ENCODE measurements around the gene JMJD7. TPM values are rescaled to one million over a fixed set of nuclear protein-coding genes. Genes with fewer than 3 reads are reported as not detected.

The JMJD7 gene
- total and polyA plus RNA-seq, 8 donors: 6.5 to 16.8 (median 10.5) TPM

DNA sequence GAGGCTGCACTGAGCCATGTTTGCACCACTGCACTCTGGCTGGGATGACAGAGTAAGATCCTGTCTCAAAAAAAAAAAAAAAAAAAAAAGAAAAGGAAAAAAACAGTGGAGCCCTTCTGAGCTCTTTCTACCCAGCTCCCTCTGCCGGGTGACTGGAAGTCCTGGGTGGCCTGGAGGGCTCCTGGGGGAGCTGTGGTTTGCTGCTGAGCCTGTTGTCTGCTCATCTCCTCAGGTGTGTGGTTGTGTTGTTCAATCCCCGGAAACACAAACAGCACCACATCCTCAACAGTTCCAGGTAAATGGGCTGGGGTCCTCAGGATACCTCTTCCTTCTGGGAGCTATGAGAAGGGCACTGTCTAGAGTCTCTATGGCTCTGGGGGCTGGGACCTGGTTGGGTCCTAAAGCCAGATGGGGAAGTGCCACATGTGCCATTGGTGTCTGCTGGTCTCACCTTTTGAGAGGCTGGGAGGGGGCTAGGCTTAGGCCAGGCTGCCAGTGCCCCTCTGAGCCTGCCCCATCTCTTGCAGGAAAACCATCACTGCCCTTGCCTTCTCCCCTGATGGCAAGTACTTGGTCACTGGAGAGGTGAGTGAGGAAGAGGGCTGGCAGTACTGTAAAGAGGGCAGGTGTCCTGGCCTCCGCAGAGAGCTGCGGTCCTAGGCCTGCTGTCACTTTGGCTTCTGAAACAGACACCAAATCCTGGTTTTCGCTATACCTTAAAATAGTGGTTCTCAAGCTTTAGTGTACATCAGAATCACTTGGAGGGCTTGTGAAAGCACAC is 17.1 kb upstream of the JMJD7 start:
- ATAC-seq: peak; percentile 4 to 11 (median 6)
- no peak for DNase-seq
- Histone ChIP-seq H3K9me3 (no peaks in the 10 kb centered on the region), H3K27me3 (no peaks in the 10 kb centered on the region), H3K27ac (no peak overlapping the region), H3K36me3 (no peaks in the 10 kb centered on the region), H3K4me3 (no peak overlapping the region), H3K4me1 (no peaks in the 10 kb centered on the region)
- intact Hi-C loops (cut with DNase I): loop anchor here in 1 of 3 donors (5.0 kb wide), 1 partner anchor 39 kb away; the partner anchor contains the start of gene MAPKBP1
- WGBS, 2 donors: 83 to 87% methylated on average over 5 of the region's 5 CpGs
- no peak for FAIRE-seq
- TF ChIP-seq CTCF (IDR thresholded peaks at IDR 0.05): no peak

- 47 to 52% methylated on average over 18 of the region's 18 CpGs for WGBS, 2 donors
- no peak for FAIRE-seq
Observed at GRCh38 chr15:41811432-41812195, 16.3 kb upstream of the JMJD7 start.

GRCh38 chr15:41812820-41813375 is 15.0 kb upstream of the JMJD7 start:
- H3K4me1 ChIP-seq: no peaks in the 10 kb centered on the region
- TF ChIP-seq CTCF (IDR thresholded peaks at IDR 0.05): no peak
- FAIRE-seq: no peak
- ATAC-seq: no peak
- intact Hi-C loops (cut with DNase I): loop anchor here in 1 of 3 donors (5.0 kb wide), 1 partner anchor 41 kb away; the partner anchor contains the start of gene MAPKBP1
- DNase-seq: no peak
- peaks cover 0 to 11% (median 0%) of the 10 kb centered on the region in 3 donors for H3K36me3 ChIP-seq
- H3K9me3 ChIP-seq: no peaks in the 10 kb centered on the region
- H3K27me3 ChIP-seq: no peaks in the 10 kb centered on the region
- no peak overlapping the region for H3K4me3 ChIP-seq
- no peak overlapping the region for H3K27ac ChIP-seq
- WGBS, 2 donors: 91 to 96% methylated on average over 11 of the region's 11 CpGs

More at GRCh38 chr15:41811432-41812195, 16.3 kb upstream of the JMJD7 start:
- Histone ChIP-seq H3K9me3 (no peaks in the 10 kb centered on the region), H3K4me1 (no peaks in the 10 kb centered on the region), H3K27me3 (no peaks in the 10 kb centered on the region), H3K4me3 (no peak overlapping the region), H3K27ac (no peak overlapping the region), H3K36me3 (peaks cover 0 to 4% (median 0%) of the 10 kb centered on the region in 3 donors)
- ATAC-seq (peak; percentile 90 to 99 (median 98)), DNase-seq (peak; percentile 71 to 90 (median 81))
- peak; percentile 72 to 83 (median 80) for TF ChIP-seq CTCF (IDR thresholded peaks at IDR 0.05)
- intact Hi-C loops (cut with DNase I): loop anchor here in 1 of 3 donors (5.0 kb wide), 1 partner anchor 39 kb away; the partner anchor contains the start of gene MAPKBP1

DNA sequence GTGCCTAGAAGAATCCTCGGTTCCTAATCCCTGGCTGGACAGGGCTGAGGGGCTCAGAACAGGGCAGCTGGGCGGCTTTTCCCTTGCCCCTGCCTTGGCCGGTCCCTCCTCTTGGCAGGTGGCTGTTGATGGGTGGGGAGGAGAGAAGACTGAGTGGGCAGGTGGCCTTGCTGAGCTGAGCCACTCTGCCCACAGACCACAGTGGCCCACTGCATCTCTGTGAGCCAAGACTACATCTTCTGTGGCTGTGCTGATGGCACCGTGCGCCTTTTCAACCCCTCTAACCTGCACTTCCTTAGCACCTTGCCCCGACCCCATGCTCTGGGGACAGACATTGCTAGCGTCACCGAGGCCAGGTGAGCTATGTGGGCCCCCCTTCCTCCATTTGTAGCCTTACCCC is 14.5 kb upstream of the JMJD7 start:
- Histone ChIP-seq H3K36me3 (peaks cover 0 to 16% (median 0%) of the 10 kb centered on the region in 3 donors), H3K4me3 (no peak overlapping the region), H3K27ac (no peak overlapping the region), H3K27me3 (no peaks in the 10 kb centered on the region), H3K4me1 (no peaks in the 10 kb centered on the region), H3K9me3 (no peaks in the 10 kb centered on the region)
- intact Hi-C loops (cut with DNase I): loop anchor here in 1 of 3 donors (5.0 kb wide), 1 partner anchor 41 kb away; the partner anchor contains the start of gene MAPKBP1
- WGBS, 2 donors: 94 to 96% methylated on average over 8 of the region's 8 CpGs
- DNase-seq (no peak), FAIRE-seq (no peak), ATAC-seq (no peak)
- TF ChIP-seq CTCF (IDR thresholded peaks at IDR 0.05): no peak

Measured in pancreas (tissue), 10 donors.